ENCODE data around the gene TMEM59L. TPM values are rescaled to one million over a fixed set of nuclear protein-coding genes. Genes with fewer than 3 reads are reported as not detected.
A peak's percentile ranks its signal among the peaks of the same experiment; 100 is the strongest.

Gene TMEM59L
- total and polyA plus RNA-seq, 2 donors from 2014 or later = 1.5 to 5.9 TPM

DNA sequence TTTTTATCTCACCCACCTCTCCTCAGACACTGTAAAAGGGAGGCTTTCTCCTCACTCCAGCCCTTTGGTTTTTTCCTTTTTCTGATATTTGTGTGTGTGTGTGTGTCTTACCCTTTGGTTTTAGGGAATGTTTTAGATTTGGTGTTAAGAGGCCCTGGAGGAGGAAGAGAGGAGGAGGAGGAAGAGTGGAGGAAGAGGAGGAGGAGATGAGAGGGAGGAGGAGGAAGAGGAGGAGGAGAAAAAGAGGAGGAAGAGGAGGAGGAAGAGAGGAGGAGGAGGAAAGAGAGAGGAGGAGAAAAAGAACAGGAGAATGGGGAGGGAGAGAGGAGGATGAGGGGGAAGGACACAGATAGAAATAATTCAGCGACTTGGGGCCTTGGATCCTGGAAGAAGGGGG lies 34.7 kb downstream of the TMEM59L start:
- Histone ChIP-seq H3K4me3 (ENCODE audit: low read length in 3 of 3) (no peak overlapping the region), H3K4me1 (ENCODE audit: control insufficient read depth in 2 of 3, insufficient read depth in 2 of 3, low read depth in 1 of 3, low read length in 3 of 3) (peaks cover 2 to 43% (median 40%) of the 10 kb centered on the region in 3 donors), H3K9me3 (ENCODE audit: control insufficient read depth in 2 of 3, insufficient read depth in 1 of 3, low read length in 3 of 3) (no peaks in the 10 kb centered on the region), H3K9ac (ENCODE audit: low read length in 3 of 3) (peak overlapping the region in 1 of 3 donors; percentile 46), H3K27ac (ENCODE audit: low read depth in 2 of 2, low read length in 2 of 2) (peak overlapping the region; percentile 11 to 55), H3K27me3 (ENCODE audit: control insufficient read depth, insufficient read depth, low read length) (no peaks in the 10 kb centered on the region), H3K36me3 (ENCODE audit: control insufficient read depth in 2 of 3, insufficient read depth in 3 of 3, low read length in 3 of 3) (no peaks in the 10 kb centered on the region)
- DNase-seq (no peak), FAIRE-seq (no peak)
- intact Hi-C loops (cut with DNase I) = no loop called here
- TF ChIP-seq CTCF (IDR thresholded peaks at IDR 0.05; ENCODE audit: borderline replicate concordance, extremely low read depth, insufficient read depth) = no peak

DNA sequence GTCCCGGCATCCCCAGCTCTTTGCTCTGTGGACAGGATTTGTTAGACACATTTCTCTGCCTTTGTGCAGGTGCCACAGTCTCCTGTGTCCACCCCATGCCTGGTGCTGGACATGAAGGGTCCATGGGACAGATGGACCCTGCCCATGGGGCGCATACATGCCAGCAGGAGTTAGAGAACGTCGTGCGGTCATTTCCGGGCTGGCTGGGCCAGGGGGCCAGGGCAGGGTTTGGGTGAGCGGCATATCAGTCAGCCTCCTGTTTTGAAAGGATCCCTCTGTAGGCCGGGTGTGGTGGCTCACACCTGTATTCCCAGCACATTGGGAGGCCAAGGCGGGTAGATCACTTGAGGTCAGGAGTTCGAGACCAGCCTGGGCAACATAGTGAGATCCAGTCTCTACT lies 35.1 kb downstream of the TMEM59L start:
- peak overlapping the region; percentile 48 to 55 for H3K27ac ChIP-seq (ENCODE audit: low read depth in 2 of 2, low read length in 2 of 2)
- H3K27me3 ChIP-seq (ENCODE audit: control insufficient read depth, insufficient read depth, low read length) = no peaks in the 10 kb centered on the region
- FAIRE-seq = no peak
- intact Hi-C loops (cut with DNase I) = no loop called here
- no peaks in the 10 kb centered on the region for H3K9me3 ChIP-seq (ENCODE audit: control insufficient read depth in 2 of 3, insufficient read depth in 1 of 3, low read length in 3 of 3)
- peak overlapping the region in 1 of 3 donors; percentile 26 for H3K9ac ChIP-seq (ENCODE audit: low read length in 3 of 3)
- no peak overlapping the region for H3K4me3 ChIP-seq (ENCODE audit: low read length in 3 of 3)
- peak in 1 of 5 donors; percentile 39 for DNase-seq
- H3K4me1 ChIP-seq (ENCODE audit: control insufficient read depth in 2 of 3, insufficient read depth in 2 of 3, low read depth in 1 of 3, low read length in 3 of 3) = peaks cover 2 to 43% (median 40%) of the 10 kb centered on the region in 3 donors
- H3K36me3 ChIP-seq (ENCODE audit: control insufficient read depth in 2 of 3, insufficient read depth in 3 of 3, low read length in 3 of 3) = no peaks in the 10 kb centered on the region
- TF ChIP-seq CTCF (IDR thresholded peaks at IDR 0.05; ENCODE audit: borderline replicate concordance, extremely low read depth, insufficient read depth) = no peak

DNA sequence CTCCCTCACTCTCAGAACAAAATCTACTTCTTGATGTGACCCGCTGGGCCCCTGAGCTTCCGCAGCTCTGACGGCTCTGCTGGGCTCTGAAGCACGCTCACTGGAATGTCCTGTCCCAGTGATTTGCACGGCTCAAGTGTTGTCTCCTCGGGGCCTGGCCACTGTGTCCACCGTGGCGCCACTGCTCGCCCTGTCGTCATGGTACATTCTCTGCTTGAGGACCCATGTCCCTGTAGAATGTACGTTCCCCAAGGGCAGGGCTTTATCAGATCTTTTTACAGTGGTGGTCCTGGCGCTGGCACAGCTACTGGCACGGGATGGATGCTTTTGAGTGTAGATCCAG lies 36.3 kb downstream of the TMEM59L start:
- TF ChIP-seq CTCF (IDR thresholded peaks at IDR 0.05; ENCODE audit: borderline replicate concordance, extremely low read depth, insufficient read depth) = no peak
- Histone ChIP-seq H3K27me3 (ENCODE audit: control insufficient read depth, insufficient read depth, low read length) (no peaks in the 10 kb centered on the region), H3K9me3 (ENCODE audit: control insufficient read depth in 2 of 3, insufficient read depth in 1 of 3, low read length in 3 of 3) (no peaks in the 10 kb centered on the region), H3K27ac (ENCODE audit: low read depth in 2 of 2, low read length in 2 of 2) (peak overlapping the region; percentile 55 to 86), H3K9ac (ENCODE audit: low read length in 3 of 3) (peak overlapping the region in 1 of 3 donors; percentile 29), H3K36me3 (ENCODE audit: control insufficient read depth in 2 of 3, insufficient read depth in 3 of 3, low read length in 3 of 3) (no peaks in the 10 kb centered on the region), H3K4me1 (ENCODE audit: control insufficient read depth in 2 of 3, insufficient read depth in 2 of 3, low read depth in 1 of 3, low read length in 3 of 3) (peaks cover 2 to 43% (median 39%) of the 10 kb centered on the region in 3 donors), H3K4me3 (ENCODE audit: low read length in 3 of 3) (peak overlapping the region in 1 of 3 donors; percentile 19)
- peak; percentile 68 to 81 (median 73) for DNase-seq
- FAIRE-seq = no peak
- intact Hi-C loops (cut with DNase I) = no loop called here

Measured in kidney (tissue), 14 donors.